Endometrial microvascular endothelial cells (primary cell): ENCODE data around the gene EGFL7. TPM values are rescaled to one million over a fixed set of nuclear protein-coding genes. Genes with fewer than 3 reads are reported as not detected.

Source experiments
- in situ Hi-C: cut with HindIII; loops from 2 replicates; pipeline ENCODE4 v1.10.0; 2017; ENCODE audit warnings: low sequenced_read_pairs, low pct_unique_long_range_greater_than_20kb; ENCODE audit errors: inconsistent ontology term
- total RNA-seq: library from RNA; depleted of rRNA; stranded (reverse); fragments of >200 nt; gene quantifications from one replicate; pipeline ENCODE4 v1.2.3, GENCODE V29; 2015; ENCODE audit errors: inconsistent ontology term

EGFL7 gene
- total RNA-seq, 1 donor from 2014 or later = 1,333 TPM

DNA sequence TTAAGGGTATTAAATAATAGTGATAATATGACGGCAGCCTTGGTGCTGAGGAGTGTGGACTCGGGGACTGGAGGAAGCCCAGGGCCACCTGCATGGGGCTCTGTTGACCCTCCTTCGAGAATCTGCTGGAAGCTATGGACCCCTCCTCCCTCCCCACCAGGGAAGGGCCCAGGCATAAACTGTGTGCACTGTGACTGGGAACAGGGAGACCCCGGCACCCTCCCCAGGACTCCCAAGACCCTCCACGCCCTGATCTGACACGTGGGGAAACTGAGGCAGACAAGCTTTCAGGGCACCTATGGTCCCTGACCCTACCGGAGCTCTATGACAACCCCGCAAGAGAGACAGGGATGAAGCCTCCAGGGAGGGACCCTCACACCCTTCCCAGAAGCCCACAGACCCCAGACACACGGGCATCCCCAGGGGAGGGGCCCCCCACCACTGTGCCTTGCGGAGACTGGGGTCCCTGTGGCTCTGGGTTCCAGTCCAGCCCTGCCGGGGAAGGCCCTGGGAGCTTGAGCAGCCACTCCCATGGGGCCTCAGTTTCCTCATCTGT lies 6.5 kb upstream of the EGFL7 start:
- in situ Hi-C loops = no loop called here

DNA sequence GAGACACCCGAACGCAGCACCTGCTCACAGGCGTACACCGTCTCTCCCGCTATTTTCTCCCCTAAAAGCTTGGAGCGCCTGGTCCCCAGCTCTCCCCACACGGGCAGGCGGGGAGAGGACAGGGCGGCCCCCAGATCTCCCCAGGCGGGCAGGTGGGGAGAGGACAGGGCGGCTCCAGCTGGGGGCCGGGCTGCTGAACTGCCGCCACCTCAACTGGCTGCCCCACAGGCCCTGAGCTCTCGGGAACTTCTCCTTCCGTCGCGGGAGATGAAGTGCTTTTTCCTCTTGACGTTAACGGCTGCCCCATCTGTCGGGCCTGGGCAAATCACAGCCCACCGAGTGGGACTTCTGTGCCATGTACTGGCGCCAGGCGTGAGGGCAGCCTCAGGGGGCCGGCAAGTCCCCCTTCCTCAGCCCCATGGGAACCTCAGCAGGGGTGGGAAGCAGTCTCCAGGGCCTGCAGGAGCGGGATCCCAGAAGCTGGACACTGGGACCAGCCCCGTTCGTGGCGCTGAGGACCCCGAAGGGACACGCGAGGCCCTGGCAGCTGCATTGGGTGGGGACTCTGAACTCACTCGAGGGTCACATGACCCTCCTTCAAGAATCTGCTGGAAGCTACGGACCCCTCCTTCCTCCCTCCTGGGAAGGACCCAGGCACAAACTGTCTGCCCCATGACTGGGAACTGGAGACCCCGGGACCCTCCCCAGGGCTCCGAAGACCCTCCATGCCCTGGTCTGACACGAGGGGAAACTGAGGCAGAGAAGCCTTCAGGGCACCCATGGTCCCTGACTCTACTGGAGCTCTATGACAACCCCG lies 5.7 kb upstream of the EGFL7 start:
- in situ Hi-C loops = no loop called here

DNA sequence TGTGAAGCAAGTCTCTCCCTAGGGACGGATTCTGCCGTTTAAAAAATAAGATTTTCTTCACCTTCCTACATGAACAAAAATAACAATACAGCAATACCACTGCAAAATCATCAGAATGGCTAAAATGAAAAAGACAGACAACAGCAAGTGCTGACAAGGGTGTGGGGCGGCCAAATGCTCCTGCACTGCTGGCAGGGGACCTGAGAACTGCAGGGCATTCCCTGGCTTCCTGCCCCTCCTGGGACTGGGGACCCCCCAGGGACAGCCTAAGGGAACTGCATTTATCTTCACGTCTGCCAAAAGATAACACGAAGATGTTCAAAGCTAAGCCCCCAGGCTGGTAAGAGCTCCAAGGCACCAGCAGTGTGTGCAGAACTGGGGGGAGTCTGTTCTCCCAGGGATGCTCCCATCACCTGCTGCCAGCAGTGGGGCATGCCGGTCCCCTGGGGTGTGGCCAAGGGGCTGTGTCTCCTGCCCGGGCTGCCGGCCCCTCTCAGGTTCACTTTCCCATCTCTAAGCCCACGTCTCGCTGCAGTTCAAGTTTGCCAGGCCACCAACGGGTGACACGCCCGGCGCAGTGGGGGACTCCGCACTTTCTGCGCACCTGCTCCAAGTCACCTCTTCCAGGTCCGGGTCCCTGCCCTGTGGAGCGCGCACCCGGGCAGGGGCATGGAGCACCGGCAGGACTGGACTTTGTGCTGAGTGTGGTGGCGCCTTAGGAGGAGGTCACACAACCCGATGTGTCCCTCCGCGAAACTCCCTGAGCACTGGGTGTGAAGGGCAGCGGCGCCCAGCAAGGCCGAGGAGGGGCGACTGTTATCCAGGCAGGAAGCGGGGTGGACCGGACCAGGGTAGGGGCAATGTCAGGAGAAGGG lies 4.5 kb upstream of the EGFL7 start:
- in situ Hi-C loops = no loop called here

DNA sequence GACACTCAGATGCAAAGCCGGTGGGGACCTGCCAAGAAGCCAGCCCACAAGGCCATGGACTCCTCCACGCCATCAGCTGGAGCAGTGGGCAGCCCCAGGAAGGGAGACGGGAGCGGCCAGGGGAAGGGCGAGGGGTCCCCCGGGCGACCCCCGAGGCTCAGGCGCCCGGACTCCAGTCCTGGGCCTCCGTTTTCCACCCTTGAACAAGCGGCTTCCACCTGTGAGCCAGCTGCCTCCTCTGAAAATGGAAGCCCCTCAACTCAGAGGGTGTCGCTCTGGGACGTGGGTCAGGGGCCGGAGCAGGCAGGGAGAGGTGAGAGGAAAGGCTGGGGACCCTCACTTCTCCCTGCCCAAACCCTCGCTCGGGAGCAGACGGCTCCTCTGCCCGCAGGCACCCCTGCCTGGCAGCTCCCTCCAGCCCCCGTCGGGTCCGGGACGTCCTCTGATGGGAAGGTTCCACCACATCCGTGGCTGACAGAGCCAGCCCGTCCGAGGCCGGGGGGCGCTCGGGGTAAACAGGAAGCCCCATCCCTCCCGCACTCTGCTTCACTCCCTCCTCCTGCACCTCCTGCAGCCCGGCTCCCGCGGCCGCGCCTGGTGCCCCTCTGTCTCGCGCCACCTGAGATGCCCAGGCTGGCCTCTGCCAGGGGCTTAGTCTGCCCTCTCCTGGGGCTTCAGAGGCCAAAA lies 3.7 kb upstream of the EGFL7 start:
- in situ Hi-C loops = no loop called here

DNA sequence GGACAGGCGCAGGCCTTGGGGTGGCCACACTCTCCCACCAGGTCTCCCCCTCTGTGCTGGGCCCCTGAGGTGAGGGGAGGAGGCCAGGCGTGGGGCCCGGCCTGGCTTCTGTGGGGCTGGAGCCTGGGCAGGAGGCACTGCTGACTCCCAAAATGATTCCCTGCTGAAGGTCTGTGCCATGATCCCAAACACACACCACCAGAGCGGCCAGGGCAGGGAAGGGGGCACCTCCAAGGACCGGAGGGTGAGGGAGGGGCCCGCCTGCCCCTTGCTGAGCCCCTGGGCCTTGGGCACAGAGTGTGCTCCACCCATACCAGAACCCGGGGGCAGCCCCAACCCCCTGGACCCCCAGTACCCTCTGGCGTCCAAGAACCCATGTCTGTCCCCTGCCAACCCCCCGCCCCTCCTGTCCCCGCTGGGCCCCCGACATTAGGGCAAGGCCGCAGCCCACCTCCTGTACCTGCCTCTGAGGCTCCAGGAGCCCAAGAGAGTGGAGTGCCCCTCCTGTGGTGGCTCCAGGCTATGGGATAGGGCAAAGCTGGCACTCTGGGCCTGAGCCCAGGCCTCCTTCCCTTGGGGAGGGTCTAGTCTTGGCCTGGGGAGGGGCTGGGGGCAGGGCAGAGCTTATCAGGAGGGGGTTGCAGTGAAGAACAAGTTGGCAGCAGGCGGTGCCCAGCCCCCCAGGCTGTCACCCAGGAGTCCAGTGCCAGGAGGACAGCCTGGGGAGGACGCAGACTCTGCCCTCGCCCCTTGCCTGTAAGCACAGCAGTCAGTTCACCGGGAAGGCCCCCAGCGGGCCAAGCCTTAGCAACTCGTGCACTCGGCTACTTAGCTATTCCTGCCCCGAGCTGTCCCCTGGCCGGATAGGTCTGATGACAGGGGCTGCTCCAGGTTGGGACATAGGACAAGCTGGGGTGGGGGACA lies 2.6 kb upstream of the EGFL7 start:
- in situ Hi-C loops = no loop called here

DNA sequence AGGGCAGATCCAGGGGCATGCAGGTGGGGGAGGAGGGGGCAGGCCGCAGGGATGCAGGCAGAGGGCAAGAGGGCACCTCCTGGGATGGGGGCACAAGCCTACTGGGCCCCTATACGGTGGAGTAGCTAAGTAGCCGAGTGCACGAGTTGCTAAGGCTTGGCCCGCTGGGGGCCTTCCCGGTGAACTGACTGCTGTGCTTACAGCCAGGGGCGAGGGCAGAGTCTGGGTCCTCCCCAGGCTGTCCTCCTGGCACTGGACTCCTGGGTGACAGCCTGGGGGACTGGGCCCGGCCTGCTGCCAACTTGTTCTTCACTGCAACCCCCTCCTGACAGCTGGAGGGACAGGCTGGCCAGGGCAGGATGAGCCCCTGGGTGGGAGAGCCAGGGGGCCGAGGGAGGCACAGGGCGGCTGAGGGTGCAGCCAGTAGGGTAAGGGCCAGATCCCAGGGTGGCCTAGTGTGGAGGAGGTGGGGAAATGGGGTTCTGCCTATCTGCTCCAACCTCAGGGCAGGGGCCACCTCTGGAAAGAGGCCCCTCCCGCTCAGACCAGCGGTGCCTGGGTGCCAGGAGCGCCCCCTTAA lies 1.7 kb upstream of the EGFL7 start:
- in situ Hi-C loops = no loop called here

DNA sequence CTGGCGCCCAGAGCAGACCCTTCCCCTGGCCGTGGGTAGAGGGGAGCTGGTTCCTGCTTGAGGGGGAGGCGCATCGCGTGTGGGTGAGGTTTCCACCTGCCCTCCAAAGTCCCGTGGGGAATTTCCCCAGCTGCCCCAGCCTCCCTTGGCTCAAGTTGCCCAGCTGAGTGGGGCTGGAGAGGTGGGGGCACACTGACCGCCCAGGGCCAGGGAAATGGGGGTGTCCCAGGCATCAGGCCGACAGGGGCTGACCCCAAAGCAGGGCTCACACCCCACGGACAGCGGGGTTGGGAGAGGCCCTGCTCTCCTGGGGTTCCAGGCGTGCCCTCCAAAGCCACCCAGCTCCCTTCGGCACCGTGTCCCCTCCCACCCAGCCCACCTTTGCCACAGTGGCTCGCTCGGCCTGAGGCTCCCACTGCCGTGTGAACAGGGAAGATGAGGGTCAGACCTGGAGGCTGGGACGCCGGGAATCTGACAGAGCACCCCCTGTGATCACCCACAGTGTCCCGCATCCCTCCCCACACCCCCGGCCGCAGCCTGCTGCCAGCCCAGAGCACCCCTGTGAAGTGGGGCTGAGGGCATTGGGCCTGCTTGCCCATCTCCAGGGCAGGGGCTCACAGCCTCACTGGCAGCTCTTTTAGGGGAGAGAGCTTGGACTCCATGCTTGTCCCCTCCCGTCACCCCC lies 933 bp upstream of the EGFL7 start:
- in situ Hi-C loops = no loop called here

DNA sequence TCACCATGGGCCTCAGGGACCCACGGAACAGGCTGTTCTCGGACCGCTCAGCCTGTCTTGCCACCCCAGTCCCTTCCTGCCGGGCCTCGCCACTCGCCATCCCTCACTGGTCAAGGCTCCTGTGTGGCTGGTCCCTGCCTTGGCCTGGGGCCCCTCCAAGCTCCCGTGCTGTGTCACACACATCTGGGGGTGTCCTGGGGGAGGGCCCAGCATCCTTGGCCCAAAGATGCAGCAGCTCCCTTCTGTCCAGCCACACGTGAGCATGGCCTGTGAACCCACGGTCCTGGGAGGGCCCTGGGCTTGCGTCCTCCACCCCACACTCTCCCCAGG lies 425 bp upstream of the EGFL7 start:
- in situ Hi-C loops = no loop called here

DNA sequence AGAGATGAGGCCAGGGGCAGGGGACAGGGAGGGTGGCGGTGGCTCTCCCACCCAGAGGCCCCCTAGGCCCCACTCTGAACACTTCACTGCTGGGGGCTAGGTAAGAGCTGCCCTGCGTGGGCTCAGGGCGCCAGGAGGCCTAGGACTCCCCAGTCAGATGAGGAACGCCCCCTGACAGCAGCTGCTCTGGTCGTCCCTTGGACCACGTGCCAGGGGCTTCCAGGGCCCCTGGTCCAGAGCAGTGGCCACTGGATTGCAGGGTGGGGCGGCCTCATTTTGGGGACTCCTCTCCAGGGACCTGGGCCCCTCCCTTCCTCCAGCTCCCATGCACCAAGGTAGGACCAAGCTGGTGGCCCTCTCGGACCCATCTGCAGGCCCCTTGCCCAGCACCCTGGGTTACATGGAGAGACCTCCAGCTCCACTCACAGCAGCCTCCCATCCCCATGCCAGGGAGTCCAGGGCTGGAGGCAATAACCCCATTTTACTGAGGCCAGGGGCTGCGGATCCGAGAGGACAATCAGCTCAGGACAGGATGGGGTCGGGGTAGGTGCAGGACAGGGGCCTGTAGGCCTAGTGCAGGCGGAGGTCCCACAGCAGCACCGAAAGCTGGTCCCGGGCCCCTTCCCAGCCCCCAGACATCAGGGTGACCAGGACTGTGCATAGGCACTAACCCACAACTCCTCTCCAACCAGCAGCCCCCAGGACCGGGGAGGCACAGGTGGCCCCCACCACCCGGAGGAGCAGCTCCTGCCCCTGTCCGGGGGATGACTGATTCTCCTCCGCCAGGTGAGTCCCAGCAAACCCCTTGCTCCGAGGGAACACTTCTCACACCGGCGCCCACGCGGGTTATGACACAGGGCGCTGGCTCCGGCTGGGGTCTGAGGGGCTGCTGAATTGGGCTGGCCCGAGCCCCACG lies 1.5 kb downstream of the EGFL7 start:
- in situ Hi-C loops = no loop called here

DNA sequence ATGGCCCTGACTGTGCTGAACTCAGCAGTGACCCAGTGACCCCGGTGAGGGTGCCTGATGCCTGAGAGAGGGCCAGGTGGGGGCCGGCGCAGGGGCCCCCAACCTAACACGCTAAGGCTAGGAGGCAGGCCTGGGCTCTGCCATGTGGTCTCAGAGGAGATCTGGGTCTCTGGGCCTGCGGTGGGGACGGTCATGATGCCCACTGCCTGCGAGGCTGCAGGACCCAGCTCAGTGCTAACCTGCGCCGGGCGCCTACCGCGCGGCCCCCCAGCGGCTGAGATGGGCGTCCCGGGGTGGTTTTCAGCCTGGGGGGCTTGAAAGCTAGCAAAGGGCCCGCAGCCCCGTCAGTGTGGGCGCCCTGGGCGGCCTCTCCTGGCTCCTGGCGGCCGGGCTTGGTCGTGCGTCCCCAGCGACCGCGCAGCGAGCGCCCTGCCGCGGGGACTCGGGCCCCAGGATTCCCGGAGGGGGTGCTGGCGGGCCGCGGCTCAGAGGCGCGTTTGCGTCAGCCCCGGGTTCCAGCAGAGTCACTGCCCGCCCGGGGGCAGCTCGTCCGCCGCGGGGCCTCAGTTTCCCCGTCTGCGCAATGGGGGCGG lies 2.5 kb downstream of the EGFL7 start:
- in situ Hi-C loops = no loop called here

DNA sequence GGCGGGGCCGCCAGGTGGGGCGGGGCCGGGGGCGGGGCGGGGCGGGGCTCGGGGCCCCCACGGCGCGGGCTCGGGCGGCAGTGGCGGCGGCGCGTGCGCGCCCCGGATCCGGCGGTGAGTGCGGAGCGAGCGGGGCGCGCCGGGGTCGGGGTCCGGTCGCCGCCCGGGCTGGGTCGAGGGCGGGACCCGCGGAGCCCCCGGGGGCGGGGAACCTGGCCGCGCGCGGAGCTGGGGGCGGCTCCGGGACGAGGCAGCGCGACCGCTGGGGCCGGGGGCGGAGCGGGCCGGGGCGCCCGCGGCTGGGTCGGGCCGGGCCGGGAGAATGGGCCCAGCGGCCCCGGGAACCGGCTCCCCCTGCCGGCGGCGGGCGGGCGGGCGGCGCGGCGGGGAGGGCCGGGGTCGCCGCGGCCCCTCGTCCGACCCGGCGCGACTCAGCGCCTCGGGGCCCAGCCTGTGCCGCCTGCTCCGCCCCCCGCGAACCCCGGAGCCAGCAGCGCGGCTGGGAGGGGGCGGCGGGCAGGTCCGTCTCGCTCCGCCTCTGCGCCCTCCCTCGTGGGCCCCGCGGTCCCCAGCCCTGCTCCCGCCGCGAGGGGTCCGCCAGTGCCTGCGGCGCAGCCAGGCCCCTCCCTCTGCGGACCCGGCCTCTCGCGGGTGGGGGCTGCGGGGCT lies 3.1 kb downstream of the EGFL7 start:
- in situ Hi-C loops = no loop called here

DNA sequence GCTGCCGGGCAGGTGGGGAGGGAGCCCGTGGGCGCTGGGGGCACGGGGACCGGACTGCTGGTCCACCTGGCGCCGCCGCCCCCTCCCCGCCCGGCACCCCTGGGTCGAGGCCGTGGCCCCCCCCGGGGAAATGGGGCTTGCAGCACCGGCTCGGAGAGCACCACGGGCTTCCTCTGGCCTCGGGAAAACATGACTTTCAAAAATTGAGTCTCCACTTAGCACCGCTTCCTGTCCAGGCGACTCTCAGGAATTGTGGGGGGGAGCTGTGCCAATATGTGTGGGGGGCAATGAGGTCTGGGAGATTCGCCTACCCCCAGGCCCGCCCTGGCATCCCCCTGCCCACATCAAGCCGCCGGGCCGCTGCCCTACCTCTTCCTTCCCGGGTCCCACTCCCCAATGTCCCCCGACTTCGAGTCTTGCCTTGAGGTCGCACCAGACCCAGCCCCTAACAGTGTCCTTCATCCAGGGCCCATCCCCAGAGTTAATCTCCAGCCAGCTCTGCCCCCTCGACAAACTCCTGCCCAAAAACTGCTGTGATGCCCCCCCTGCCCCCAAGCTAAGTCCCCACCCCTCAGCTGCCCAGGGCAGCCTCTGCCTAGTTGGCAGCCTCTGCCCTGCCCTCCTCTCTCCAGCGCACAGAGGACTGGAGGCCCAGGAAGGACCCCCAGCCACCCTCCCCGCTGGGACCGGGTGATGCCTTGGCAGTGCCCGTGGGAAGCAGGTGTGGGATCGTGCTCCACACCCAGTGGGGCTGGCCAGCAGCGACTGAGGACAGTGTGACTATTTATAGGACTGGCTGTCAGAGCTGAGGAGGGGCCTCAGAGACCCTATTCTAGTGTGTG lies 3.9 kb downstream of the EGFL7 start:
- in situ Hi-C loops = no loop called here

DNA sequence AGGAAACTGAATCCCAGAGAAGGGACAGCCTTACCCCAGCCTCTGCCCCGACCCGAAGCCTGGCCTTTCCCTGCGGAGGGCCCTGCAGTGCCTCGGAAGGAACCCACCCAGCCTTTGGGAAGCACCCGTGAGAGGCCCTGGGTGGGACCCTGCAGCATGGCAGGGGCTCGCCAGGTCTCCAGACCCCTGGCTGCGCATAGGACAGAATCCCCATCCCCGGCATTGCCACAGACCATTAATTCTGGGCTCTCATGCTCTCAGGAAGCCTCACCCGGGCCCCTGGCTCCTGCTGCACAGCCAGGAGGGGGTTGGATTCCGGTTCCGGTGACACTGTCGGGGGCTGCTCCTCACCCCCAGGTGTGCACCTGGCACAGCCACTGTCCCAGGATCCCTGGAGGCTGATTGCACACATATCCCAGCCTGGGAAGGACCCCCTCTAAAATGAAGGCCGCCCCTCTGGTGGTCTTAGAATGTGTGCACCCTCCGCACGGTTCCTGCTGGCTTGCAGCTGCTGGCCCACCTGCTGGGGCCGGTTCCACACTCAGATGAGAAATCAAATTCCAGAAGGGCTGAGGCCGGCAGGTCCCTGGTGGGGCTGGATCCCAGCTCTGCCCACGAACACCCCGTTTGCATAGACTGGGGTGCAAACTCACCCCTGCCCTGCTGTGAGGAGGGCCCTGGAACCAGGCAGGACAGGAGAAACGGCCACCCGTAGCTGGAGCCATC lies 4.7 kb downstream of the EGFL7 start:
- in situ Hi-C loops = no loop called here
